Activated gamma-delta T cell treated with anti-CD3 and anti-CD28 coated beads, Interleukin-2, amount 50 U/mL, for 16 hours (primary cell): Measurements from ENCODE around the gene METTL1.

ENCODE experiments used
- DNase-seq: peaks from one replicate; pipeline ENCODE4 v3.0.0-alpha.2; 2020; ENCODE audit warnings: low read depth

The METTL1 gene

DNA sequence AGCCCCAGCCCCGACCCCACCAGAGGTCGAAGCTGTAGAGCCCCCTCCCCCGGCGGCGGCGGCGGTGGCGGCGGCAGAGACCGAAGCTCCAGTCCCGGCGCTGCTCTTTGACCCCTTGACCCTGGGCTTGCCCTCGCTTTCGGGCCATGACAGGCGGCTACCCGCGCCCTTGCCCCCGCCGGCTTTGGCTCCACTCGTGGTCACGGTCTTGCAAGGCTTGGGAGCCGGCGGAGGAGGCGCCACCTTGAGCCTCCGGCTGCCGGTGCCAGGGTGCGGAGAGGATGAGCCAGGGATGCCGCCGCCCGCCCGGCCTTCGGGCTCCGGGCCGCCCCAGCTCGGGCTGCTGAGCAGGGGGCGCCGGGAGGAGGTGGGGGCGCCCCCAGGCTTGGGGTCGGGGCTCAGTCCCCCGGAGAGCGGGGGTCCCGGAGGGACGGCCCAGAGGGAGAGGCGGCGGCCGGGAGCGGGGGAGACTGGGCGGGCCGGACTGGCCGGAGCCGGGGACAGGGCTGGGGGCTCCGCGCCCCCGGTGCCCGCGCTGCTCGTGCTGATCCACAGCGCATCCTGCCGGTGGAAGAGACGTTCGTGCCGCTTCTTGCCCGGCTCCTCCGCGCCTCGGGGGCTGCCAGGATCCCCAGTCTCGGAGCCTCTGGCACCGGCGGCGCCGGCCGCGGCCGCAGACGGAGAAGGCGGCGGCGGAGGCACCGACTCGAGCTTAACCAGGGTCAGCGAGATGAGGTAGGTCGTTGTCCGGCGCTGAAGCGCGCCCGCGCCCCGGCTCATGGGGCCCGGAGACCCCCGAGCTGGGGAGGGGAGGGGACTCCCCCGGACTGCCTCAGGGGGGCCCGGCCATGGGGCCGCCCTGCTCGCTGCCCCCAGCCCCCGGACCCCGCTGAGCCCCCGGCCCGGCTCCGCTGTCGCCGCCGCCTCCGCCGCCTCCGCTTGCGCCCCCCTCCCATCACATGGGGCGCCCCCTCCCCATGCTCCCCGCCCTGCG lies 34.1 kb downstream of the METTL1 start:
- DNase-seq = no peak

DNA sequence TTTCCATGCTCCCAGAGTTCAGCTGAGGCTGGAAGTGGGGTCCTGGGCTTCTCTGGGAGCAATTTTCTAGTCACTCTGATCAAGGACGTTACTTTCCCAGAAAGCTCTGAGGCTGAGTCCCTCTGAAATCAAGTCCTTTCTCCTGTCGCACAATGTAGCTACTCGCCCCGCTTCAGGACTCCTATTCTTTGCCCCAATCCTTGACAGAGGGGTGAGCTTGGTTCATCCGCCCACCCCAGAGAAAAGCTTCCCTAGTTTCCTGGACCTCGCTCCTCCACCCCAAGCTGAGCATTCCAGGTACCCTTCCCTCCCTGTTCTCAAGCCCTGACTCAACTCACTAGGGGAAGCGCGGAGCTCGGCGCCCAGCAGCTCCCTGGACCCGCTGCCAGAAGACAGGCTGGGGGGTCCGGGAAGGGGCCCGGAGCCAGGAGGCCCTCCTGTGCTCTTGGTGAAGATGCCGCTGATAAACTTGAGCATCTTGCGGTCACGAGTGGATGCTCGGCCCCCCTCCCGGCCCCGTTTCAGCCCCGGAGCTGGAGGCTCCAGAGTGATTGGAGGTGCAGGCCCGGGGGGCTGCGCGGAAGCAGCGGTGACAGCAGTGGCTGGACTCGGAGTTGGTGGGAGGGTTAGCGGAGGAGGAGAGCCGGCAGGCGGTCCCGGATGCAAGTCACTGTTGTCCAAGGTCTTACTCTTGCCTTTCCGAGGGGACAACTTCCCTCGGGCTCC lies 35.0 kb downstream of the METTL1 start:
- DNase-seq = no peak

DNA sequence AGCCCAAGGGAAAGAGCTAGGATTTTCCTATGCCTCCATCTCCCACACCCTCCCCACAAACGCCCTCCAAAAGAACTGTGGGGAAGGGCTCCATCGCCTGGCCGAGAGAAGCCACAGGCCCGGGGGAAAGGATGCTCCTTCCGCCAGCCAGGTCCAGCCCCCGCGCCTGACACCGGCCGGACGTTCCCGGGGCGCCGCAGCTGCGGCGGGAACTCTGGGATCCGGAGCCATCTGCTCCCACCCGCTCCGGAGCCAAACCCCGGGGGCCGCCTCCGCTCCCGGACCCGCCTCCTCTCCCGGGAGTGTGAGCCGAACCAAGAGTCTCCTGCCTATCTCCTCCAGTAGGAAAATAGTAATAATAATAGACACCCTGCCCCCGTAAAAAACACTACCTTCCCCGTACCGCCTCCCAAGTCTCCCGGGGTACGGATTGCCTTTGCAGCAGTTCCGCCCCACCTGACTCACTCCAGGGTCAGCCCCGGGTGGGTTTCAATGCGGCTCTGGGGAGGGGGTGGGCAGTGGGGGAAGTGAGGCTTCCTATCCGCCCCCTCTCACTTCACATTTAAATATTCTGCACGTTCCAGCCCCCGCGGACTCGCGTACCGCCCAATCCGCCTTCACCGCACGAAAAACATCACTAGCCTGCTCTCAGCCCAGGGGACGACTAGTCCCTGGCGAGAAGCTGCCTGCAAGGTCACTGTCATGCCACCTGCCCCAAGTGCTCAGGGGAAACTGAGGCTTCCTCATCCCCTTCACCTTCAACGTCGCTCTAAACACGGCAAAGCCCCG lies 35.8 kb downstream of the METTL1 start:
- no peak for DNase-seq

DNA sequence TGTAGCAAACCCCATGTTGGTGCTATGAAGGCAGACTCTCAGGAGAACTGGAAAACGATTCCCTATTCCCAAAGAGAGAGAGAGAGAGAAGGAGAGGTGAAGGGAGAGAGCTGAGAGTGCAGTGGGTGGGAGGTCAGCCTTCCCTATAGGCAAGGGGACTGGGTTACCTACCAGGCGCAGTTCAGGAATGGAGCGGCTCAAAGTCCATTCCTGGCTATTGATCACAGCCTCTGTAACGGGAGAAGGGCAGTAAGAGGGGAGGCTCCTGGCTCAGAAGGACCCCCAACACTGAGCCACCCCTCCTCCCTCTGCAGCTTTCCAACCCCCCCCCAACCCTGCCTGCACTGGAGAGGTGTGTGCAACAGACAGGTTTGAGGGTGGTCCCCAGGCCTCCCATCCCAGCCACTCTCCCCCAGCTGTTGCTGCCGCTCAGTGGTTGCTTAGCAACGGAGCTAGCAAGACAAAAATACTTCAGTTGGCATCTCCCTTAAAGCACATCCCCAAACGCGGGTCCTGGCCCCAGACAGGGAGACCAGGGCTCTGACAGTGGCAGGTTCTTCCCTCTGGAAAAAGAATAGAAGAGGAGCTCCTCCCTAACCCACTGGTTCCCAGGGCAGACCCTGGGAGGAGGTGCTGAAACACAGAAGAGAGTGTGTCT lies 36.6 kb downstream of the METTL1 start:
- no peak for DNase-seq

DNA sequence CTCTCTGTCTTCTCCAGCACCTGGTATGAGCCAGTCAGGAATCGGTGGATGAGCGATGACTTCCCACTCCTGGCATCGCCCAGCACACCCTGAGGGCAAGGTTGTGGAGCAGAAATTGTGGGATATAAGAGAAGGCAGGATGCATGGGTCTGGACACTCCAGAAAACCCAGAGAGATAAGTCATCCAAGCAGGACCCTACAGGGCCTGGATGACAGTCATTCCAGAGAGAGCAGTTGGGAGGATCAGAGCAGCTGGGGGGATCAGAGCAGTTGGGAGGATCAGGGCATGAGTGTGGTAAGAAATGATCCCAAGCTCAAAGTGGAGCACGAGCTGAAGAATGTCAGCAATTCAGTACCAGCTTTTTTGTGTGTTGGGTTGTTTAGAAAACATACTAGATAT lies 37.3 kb downstream of the METTL1 start:
- DNase-seq = no peak

DNA sequence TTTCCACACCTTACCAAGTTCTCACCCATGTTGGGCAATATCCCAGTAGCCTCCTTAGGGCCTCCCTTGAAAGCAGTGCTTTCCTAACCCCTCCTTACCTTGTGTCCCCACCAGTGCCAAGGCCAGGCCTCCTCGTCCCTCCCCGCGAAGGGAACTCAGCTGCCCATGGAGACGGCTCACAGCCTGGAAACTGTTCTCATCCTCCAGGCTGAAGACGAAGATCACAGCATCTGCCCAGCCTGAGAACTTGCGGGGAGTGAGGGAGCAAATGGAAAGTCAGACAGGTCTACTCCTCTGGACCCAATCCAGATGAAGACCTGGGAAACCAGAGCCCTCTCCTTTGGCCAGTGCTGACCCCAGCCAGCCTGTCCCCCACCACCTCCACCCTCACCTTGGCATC lies 38.0 kb downstream of the METTL1 start:
- DNase-seq = no peak

DNA sequence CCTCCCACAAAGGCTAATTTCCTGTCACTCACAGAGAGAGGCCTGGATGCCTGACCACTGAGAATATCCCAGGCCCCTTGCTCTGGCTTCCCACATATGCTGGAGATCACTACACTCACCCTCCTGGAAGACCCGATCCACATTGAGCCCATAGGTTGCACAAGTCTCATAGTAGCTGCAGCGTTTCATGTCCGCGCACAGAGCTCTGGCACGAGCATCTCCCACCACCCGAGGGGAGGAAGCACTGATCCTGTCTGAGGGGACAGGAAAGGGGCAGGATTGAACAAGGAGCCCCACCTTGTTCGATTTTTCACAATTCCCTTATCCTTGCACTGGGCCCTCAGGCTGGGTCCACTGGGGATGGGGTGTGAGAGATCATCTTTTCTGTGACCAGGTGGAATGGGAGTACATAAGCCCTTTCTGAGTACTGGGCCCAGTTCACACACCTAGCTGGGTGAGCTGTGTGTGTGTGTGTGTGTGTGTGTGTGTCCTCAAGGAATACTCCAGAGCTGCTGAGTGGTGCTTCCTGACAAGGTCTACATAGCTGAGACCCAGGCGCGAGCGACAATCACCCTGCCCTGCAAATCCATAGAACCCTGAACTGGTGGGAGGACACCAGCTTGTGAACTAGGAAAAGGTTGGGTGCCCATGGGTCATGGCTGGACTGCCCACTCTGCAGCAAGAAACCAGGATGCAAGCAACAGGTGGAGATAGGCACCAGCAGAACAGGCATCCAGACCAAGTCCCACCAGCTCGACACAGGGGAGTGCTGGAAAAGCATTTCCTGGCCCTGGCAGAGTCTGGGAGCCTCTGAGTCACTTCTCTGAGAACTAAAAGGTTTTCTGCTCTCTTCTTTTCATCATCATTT lies 38.9 kb downstream of the METTL1 start:
- no peak for DNase-seq

DNA sequence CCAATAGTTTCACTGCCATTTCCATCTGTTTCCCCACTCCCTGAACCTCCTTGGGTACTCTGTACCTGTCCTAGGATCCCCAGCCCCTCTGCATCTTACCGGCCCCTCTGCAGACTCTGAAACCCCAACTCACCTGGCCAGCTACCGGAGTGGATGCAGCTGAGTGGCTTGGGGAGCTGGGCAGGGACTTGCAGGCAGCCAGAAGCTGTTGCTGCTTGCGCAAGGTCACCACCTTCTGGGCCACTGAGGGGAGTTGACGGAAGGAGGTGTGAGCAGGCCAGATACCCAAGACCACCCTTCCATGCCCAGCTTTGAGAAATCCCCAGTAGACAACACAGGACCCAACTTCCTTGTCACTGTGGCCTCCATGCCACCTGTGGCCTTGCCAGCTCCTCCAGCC lies 39.6 kb downstream of the METTL1 start:
- no peak for DNase-seq

DNA sequence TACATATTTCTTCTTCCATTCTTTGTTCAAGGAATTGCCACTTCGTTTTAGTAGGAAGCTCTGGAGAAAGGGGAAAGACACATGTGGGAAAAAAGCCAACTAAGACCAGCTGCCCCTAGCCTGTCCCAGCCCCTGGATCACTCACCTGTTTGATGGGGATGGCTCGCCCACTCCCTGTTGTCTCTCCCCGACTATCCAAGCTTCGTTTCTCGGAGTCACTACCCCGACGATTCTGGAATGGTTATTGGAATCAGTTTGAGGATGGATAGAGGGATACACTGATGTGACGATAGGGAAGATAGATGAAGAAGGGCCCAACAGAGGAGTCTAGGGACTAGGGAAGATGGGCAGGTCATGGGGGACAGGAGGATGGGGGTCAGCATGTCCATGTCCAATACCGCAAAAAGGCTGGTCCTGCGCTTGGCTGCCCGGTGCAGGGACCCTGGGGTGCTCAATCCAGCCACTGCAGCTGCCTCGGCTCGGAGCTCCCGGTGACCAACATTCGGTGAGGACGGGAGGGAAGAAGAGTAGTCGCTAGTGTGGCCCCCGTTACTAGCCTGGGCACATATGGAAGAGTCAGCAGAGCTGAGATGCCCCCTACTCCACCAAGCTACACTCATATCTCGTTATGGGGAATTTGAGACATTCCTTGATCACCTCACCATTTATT lies 40.4 kb downstream of the METTL1 start:
- no peak for DNase-seq

DNA sequence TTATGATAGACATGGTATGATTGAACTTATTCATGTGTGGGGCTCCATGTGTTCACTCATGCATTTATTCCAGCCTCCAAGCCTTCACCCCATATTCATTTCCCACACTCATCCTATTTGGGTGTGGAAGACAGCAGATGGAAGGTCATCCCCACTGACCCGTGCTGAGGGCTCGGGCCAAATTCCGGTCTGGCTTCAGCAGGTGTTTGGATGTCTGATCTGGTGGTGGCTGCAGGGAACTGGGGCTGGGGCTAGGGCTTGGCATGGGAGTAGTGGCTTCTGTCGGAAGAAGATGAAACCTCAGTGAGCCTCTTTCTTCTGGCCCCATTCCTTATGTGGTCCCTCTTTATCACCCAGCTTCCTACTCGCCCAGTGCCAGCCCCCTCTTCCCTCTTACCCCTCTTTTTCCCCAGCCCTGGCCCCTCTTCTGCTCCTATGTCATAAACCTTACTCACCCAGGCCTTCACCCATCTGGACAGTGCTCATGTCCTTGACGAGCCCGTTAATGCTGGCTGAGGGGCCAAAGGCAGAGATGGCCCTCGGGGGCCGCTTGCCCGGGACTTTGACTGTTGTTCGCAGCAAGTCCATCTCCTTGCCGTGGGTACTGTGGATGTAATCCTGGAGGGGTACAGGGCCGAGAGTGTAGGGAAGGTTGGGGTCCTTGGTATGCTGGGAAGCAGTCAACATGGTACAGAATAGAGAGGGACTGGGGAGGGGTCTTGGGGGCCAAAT lies 41.4 kb downstream of the METTL1 start:
- no peak for DNase-seq

DNA sequence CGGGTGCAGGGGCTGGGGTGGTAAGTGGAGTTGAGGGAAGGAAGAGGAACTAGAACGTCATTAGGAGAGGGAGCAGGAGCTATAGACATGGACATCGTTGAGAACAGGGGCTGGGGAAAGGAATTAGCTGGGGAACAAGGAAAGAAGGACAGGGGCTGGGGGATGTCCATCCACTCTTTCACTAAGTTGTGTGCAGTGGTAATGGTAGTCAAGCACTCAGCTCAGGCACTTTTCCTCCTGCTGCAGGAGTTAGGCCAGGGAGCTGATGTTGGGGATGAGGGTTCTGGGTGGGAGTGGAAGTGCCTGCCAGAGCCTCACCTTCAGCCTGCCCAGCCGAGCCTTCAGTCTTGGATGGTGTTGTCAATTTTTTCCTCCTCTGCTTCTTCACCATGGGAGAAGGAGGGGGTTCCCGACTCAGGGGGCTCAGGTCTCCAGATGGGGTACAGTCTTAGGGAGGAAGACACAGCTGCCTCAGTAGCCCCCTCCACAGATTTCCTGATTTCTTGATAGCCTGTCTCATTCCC lies 42.5 kb downstream of the METTL1 start:
- no peak for DNase-seq

DNA sequence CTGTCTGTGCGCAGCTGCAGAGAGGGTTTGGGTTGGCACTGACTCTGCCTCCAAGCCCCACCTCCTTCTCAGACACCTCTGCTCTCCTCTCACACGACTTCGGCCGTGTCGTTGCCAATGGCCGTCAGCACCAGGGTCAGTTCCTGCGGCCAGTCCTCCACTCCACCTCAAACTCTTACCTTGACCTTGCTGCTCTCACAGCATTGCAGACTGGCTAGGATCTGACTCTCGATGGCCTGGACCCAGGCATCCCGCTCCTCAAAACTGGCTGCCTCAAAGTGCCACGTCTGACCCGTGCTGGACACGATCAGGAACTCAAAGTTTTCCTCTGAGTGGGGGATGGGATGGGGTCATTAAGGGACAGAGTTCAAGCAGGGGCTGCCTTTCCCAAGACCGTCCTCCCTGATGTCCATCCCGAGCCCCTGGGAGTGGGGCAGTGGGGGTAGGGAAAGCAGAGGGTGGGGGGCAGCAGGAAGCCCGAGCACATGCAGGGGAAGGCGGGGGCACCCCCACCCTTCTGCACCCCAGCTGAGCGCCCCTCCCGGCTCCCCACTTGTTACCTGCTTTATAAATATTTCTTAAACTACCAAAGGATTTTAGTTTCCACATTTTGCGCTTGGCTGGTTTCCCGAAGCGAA lies 44.0 kb downstream of the METTL1 start:
- no peak for DNase-seq

DNA sequence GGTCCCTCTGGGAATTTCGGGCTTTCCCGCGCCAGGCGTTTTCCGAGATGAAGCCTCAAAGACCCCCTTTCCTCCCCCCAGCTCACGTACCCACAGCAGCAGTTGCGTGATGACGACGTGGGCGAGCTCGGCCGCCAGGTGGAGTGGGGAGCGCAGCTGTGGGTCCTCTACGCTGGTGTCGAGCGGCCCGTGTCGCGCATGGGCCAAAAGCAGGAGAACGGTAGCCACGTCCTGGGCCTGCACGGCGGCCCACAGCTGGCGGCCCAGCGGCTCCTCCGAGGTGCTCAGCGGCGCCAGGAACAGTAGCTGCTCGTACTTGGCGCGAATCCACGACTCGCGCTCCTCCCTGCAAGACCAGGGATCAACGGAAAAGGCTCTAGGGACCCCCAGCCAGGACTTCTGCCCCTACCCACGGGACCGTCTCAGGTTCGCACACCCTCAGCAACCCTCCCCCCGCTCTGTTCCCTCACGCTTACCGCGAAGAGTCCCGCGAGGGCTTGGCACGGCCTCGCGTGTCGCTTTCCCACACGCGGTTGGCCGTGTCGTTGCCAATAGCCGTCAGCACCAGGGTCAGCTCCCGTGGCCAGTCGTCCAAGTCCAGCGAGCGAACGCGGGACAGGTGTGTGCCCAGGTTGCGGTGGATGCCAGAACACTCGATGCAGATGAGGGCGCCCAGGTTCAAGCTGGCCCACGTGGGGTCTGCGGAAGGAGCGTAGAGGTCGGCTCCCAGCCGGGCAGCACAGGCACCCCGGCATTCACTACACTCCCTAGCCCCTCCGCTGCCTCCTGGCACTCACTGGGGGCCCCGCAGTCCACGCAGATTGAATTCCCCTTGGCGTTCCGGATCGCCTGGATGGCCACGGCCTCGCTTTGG lies 44.8 kb downstream of the METTL1 start:
- no peak for DNase-seq

DNA sequence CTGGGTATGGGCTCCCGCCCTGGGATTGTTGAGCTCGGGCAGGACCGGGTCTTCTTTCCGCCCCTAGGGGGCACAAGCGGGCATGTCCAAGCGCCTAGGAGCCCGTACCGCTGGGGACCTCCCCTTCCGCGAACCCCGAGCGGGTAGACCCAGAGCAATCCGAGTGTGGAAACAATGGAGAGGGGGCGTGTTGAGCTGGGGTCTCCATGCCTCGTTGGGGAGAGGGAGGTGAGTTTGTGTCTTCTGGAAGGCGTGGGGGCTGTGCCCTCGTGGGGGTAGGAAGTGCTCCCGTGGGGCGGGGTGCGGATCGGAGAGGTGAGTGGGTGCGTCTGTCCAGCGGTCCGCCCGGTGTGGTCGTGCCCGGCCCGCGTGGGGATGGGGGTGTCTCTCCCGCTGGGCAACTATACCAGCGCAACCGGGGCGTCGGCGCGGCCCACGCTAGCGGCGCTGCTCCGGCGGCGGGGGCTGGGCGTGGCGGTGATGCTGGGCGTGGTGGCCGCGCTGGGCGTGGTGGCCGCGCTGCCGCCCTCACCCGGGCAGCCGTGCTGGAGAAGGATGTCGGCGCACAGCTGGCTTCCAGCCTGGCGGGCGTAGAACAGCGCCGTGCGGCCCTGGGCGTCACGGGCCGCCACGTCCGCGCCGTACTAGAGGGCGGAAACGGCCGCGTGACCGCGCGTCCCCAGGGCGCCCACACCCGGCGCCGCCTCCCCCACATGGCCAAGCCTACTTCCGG lies 45.6 kb downstream of the METTL1 start:
- no peak for DNase-seq

DNA sequence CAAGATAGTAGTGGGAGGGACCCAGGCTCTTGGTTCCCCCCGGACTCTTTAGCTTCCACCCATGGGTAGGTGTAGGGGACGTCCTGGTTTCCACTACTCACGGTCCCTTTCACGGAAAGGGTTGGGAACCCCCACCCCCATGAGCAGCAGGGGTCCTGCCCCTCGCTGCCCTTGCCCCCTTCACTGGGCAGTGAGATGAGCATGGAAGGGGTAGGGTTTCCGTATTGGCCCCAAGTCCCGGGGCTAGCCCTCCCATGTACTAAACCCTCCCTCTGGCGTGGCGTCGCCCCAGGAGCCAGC lies 46.1 kb downstream of the METTL1 start:
- no peak for DNase-seq

DNA sequence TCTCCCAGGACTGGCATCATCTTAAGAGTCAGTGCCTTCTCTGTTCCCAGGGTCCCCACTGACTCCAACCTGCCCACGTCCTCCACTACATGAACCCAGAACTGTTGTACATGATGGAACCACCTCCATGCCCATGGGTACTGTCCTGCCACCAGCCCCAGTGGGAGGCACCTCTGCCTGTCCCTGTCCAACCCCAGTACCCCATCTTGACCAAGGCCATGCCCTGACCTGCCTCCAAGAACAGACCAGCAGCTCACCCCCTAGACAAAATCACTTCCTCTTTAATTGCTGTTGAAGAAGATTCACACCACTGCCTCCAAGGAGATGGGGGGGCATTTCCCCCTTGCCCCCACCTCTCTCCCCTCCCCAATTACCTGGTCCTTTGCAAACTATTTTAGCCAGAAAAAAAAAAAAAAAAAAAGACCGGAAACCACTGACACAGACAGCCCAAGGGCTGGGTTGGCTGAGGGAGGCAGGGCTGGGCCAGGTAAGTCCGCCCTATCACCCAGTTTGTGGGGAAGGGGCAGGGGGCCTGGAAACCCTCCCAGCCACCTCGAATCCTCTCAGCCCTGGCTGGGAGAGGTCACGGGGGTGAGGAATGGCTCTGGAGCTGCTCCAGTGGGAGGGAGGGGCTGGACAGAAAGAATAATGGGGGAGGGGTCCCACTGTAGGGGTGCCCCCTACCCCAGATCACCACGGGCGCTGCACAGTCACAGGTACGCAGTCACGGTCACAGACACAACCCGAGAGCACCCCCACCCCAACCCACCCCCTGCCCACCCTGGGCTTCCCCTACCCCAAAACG lies 46.8 kb downstream of the METTL1 start:
- no peak for DNase-seq
